Measurements from ENCODE around the gene SPTLC3.

Gene SPTLC3

GRCh38 chr20:13101276-13101675, 92.5 kb downstream of the SPTLC3 start:
- Histone ChIP-seq H3K9me3 (no peaks in the 10 kb centered on the region), H3K27me3 (no peaks in the 10 kb centered on the region), H3K27ac (no peak overlapping the region), H3K4me1 (no peaks in the 10 kb centered on the region), H3K4me3 (no peak overlapping the region), H3K36me3 (no peaks in the 10 kb centered on the region)
- DNase-seq = no peak
- no peak for TF ChIP-seq CTCF (IDR thresholded peaks at IDR 0.05)
- intact Hi-C loops (cut with DNase I; ENCODE audit: low total_unique reads) = loop anchor here (10.0 kb wide), 1 partner anchor 176 kb away; no protein-coding TSS in a partner anchor

- no peak overlapping the region for H3K4me3 ChIP-seq
- H3K27me3 ChIP-seq = no peaks in the 10 kb centered on the region
- intact Hi-C loops (cut with DNase I; ENCODE audit: low total_unique reads) = loop anchor here (10.0 kb wide), 1 partner anchor 177 kb away; no protein-coding TSS in a partner anchor
- H3K9me3 ChIP-seq = no peaks in the 10 kb centered on the region
- no peak for DNase-seq
- no peaks in the 10 kb centered on the region for H3K4me1 ChIP-seq
- no peak for TF ChIP-seq CTCF (IDR thresholded peaks at IDR 0.05)
- no peak overlapping the region for H3K27ac ChIP-seq
- H3K36me3 ChIP-seq = no peaks in the 10 kb centered on the region
Observed at GRCh38 chr20:13101706-13102105, 92.9 kb downstream of the SPTLC3 start.

- Histone ChIP-seq H3K27me3 (no peaks in the 10 kb centered on the region), H3K4me3 (no peak overlapping the region), H3K36me3 (no peaks in the 10 kb centered on the region), H3K27ac (no peak overlapping the region), H3K9me3 (no peaks in the 10 kb centered on the region), H3K4me1 (no peaks in the 10 kb centered on the region)
- intact Hi-C loops (cut with DNase I; ENCODE audit: low total_unique reads) = loop anchor here (10.0 kb wide), 1 partner anchor 177 kb away; no protein-coding TSS in a partner anchor
- TF ChIP-seq CTCF (IDR thresholded peaks at IDR 0.05) = no peak
- DNase-seq = no peak
Observed at GRCh38 chr20:13102237-13102636, 93.5 kb downstream of the SPTLC3 start.

GRCh38 chr20:13102694-13103093, 93.9 kb downstream of the SPTLC3 start:
- TF ChIP-seq CTCF (IDR thresholded peaks at IDR 0.05) = no peak
- intact Hi-C loops (cut with DNase I; ENCODE audit: low total_unique reads) = loop anchor here (10.0 kb wide), 1 partner anchor 178 kb away; no protein-coding TSS in a partner anchor
- Histone ChIP-seq H3K27ac (no peak overlapping the region), H3K27me3 (no peaks in the 10 kb centered on the region), H3K9me3 (no peaks in the 10 kb centered on the region), H3K36me3 (no peaks in the 10 kb centered on the region), H3K4me1 (no peaks in the 10 kb centered on the region), H3K4me3 (no peak overlapping the region)
- DNase-seq = no peak

- DNase-seq = no peak
- Histone ChIP-seq H3K9me3 (no peaks in the 10 kb centered on the region), H3K36me3 (no peaks in the 10 kb centered on the region), H3K4me3 (no peak overlapping the region), H3K4me1 (no peaks in the 10 kb centered on the region), H3K27ac (no peak overlapping the region), H3K27me3 (no peaks in the 10 kb centered on the region)
- intact Hi-C loops (cut with DNase I; ENCODE audit: low total_unique reads) = loop anchor here (5.0 to 10.0 kb wide), 2 partner anchors 138 to 180 kb away; no protein-coding TSS in a partner anchor
- no peak for TF ChIP-seq CTCF (IDR thresholded peaks at IDR 0.05)
Observed at GRCh38 chr20:13105039-13105438, 96.3 kb downstream of the SPTLC3 start.
